ENCODE results near the gene OR2T33. TPM values are rescaled to one million over a fixed set of nuclear protein-coding genes. Genes with fewer than 3 reads are reported as not detected.

OR2T33 gene, protein sequence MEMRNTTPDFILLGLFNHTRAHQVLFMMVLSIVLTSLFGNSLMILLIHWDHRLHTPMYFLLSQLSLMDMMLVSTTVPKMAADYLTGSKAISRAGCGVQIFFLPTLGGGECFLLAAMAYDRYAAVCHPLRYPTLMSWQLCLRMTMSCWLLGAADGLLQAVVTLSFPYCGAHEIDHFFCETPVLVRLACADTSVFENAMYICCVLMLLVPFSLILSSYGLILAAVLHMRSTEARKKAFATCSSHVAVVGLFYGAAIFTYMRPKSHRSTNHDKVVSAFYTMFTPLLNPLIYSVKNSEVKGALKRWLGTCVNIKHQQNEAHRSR
- not detected in 2 replicates for total RNA-seq (2011; cell fraction: chromatin; rRNA removed; ENCODE audit: low replicate concordance)
- not detected in 2 replicates for total RNA-seq (2011; cell fraction: nucleolus; rRNA removed)
- total RNA-seq (2011; cell fraction: nucleoplasm; rRNA removed) = not detected in 2 replicates
- 0.20 and 0.41 TPM in 2 replicates for total RNA-seq (2014; rRNA removed)
- not detected in 2 replicates for total RNA-seq (2014; rRNA removed; fragmentation: Illumina TruSeq; extraction: Trizol)
- not detected in 2 replicates for total RNA-seq (2015; rRNA removed; fragmentation: Illumina TruSeq; extraction: Trizol)
- 0.27 TPM in 1 of 2 replicates, not detected in the other for total RNA-seq (2021)
- polyA plus RNA-seq (2011; rRNA removed) = 0.11 TPM in 1 of 2 replicates, not detected in the other
- 0.13 TPM in 1 of 2 replicates, not detected in the other for polyA plus RNA-seq (2011; cell fraction: cytosol; rRNA removed)
- 0.13 and 0.59 TPM in 2 replicates for polyA plus RNA-seq (2011; cell fraction: nucleus; rRNA removed)
- not detected in 2 replicates for polyA plus RNA-seq (2012)
- polyA plus RNA-seq (2014; fragmentation: Illumina TruSeq; extraction: Trizol) = not detected in 2 replicates
- under 1 TPM in 1 of 2 experiments, not detected in 1; 0.06 TPM for polyA plus RNA-seq (2014; fragmentation: Nextera tagmentation; extraction: Ambion mirVana)
- not detected in 2 replicates for polyA plus RNA-seq (2014; rRNA removed)
- polyA minus RNA-seq (2011; rRNA and poly(A)+ RNA removed) = 0.66 TPM in 1 of 2 replicates, not detected in the other
- not detected in 2 replicates for polyA minus RNA-seq (2011; cell fraction: cytosol; rRNA and poly(A)+ RNA removed)
- 1.3 TPM in 1 of 2 replicates, not detected in the other for polyA minus RNA-seq (2011; cell fraction: nucleus; rRNA and poly(A)+ RNA removed)
- Bru-seq, nascent RNA = not detected
- not detected for BruChase-seq, experiment 1, labeled RNA remaining after a 2-hour chase
- BruChase-seq, experiment 2, labeled RNA remaining after a 6-hour chase = not detected
- long read RNA-seq, experiment 1 = 0 reads
- long read RNA-seq, experiment 2 = 0 reads
- long read RNA-seq, experiment 3 = 0 reads

DNA sequence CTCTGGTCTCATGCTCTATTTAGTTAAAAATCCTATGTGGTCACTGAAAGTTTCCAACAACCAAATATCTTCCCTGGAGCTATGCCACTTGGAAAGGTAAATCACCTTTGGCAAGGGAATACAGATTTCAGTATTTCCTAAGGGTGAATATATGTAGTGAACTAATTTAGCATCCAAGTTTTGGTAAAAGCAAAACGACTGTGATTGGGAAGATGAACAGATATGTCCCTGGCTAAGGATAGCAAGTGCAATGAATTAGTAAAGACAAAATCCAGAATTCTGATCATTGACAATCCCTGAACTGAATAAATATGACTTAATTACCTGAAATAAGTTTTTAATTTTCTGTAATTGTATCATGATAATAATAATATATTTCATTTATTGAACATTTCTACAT is at the start of gene OR2T33:
Gene OR2T33, minus strand, starts transcription at position 101 of the 400 bp plus-strand sequence. CDS start 4,162 bp downstream, outside the sequence.
- Histone ChIP-seq H3K9ac (ENCODE audit: insufficient read depth in 1 of 2, low read depth in 2 of 2, low read length in 2 of 2) (no peak within 1 kb of the TSS), H2AFZ (ENCODE audit: low read depth, low read length) (no peak within 1 kb of the TSS), H3K27me3 (ENCODE audit: control insufficient read depth in 2 of 2, insufficient read depth in 2 of 2, low read length in 2 of 2) (no peaks in the 10 kb centered on the region), H4K20me1 (replicated peaks; ENCODE audit: control insufficient read depth, insufficient read depth, low read length) (no peaks in the 10 kb centered on the region), H3K79me2 (ENCODE audit: control insufficient read depth, insufficient read depth, low read length) (no peaks in the 10 kb centered on the region), H3K9me3 (replicated peaks; ENCODE audit: control insufficient read depth, insufficient read depth, low read depth, low read length) (peaks cover 4% of the 10 kb centered on the region; the same call in 1 of the 2 replicates), H3K4me2 (ENCODE audit: insufficient read depth, low read length) (no peak within 1 kb of the TSS), H3K27ac (ENCODE audit: extremely low read depth, low read depth, low read length) (no peak within 1 kb of the TSS), H3K4me3 (no peak within 1 kb of the TSS), H3K36me3 (ENCODE audit: control insufficient read depth, insufficient read depth, low read length) (no peaks in the 10 kb centered on the region), H3K4me1 (replicated peaks in 1 of 2; ENCODE audit: control insufficient read depth in 2 of 2, insufficient read depth in 2 of 2, low read length in 2 of 2) (no peaks in the 10 kb centered on the region), H3K9me1 (ENCODE audit: control insufficient read depth, insufficient read depth, low read length) (no peaks in the 10 kb centered on the region)
- in situ Hi-C loops (cut with MboI) (no loop called here), intact Hi-C loops (cut with micrococcal nuclease) (no loop called here)
- ChIA-PET POLR2A (no interaction called here), CTCF (ENCODE audit: low intra/inter-chr PET ratio) (no interaction called here)
- no TSS peak for BruUV-seq (replicated peaks)
- no peak for DNase-seq (ENCODE audit: extremely low read depth in 1 of 4, low spot score in 3 of 4)
- 0% methylated on average over 1 of the region's 1 CpG for WGBS (ENCODE audit: insufficient coverage, low coverage, missing lambda C conversion rate)
- no peak for FAIRE-seq
- ATAC-seq = no peak
- TF ChIP-seq, protein P1, sequence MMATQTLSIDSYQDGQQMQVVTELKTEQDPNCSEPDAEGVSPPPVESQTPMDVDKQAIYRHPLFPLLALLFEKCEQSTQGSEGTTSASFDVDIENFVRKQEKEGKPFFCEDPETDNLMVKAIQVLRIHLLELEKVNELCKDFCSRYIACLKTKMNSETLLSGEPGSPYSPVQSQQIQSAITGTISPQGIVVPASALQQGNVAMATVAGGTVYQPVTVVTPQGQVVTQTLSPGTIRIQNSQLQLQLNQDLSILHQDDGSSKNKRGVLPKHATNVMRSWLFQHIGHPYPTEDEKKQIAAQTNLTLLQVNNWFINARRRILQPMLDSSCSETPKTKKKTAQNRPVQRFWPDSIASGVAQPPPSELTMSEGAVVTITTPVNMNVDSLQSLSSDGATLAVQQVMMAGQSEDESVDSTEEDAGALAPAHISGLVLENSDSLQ (IDR thresholded peaks at IDR 0.05) = no peak
- no peak for TF ChIP-seq NCOA6 (IDR thresholded peaks at IDR 0.05)
- no peak for TF ChIP-seq SMARCE1 (IDR thresholded peaks at IDR 0.05)
- TF ChIP-seq ZNF24 (IDR thresholded peaks at IDR 0.05) = no peak
- TF ChIP-seq, protein P2, sequence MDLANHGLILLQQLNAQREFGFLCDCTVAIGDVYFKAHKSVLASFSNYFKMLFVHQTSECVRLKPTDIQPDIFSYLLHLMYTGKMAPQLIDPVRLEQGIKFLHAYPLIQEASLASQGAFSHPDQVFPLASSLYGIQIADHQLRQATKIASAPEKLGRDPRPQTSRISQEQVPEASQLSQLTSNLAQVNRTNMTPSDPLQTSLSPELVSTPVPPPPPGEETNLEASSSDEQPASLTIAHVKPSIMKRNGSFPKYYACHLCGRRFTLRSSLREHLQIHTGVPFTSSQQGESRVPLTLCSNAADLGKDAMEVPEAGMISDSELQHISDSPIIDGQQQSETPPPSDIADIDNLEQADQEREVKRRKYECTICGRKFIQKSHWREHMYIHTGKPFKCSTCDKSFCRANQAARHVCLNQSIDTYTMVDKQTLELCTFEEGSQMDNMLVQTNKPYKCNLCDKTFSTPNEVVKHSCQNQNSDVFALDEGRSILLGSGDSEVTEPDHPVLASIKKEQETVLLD (IDR thresholded peaks at IDR 0.05) = no peak
- TF ChIP-seq, protein P3, sequence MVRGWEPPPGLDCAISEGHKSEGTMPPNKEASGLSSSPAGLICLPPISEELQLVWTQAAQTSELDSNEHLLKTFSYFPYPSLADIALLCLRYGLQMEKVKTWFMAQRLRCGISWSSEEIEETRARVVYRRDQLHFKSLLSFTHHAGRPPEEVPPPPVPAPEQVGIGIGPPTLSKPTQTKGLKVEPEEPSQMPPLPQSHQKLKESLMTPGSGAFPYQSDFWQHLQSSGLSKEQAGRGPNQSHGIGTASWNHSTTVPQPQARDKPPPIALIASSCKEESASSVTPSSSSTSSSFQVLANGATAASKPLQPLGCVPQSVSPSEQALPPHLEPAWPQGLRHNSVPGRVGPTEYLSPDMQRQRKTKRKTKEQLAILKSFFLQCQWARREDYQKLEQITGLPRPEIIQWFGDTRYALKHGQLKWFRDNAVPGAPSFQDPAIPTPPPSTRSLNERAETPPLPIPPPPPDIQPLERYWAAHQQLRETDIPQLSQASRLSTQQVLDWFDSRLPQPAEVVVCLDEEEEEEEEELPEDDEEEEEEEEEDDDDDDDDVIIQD (CRISPR knock-in tag; IDR thresholded peaks at IDR 0.05) = no peak
- TF ChIP-seq, protein P4, sequence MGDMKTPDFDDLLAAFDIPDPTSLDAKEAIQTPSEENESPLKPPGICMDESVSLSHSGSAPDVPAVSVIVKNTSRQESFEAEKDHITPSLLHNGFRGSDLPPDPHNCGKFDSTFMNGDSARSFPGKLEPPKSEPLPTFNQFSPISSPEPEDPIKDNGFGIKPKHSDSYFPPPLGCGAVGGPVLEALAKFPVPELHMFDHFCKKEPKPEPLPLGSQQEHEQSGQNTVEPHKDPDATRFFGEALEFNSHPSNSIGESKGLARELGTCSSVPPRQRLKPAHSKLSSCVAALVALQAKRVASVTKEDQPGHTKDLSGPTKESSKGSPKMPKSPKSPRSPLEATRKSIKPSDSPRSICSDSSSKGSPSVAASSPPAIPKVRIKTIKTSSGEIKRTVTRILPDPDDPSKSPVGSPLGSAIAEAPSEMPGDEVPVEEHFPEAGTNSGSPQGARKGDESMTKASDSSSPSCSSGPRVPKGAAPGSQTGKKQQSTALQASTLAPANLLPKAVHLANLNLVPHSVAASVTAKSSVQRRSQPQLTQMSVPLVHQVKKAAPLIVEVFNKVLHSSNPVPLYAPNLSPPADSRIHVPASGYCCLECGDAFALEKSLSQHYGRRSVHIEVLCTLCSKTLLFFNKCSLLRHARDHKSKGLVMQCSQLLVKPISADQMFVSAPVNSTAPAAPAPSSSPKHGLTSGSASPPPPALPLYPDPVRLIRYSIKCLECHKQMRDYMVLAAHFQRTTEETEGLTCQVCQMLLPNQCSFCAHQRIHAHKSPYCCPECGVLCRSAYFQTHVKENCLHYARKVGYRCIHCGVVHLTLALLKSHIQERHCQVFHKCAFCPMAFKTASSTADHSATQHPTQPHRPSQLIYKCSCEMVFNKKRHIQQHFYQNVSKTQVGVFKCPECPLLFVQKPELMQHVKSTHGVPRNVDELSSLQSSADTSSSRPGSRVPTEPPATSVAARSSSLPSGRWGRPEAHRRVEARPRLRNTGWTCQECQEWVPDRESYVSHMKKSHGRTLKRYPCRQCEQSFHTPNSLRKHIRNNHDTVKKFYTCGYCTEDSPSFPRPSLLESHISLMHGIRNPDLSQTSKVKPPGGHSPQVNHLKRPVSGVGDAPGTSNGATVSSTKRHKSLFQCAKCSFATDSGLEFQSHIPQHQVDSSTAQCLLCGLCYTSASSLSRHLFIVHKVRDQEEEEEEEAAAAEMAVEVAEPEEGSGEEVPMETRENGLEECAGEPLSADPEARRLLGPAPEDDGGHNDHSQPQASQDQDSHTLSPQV (IDR thresholded peaks at IDR 0.05) = no peak
- TF ChIP-seq, protein P5, sequence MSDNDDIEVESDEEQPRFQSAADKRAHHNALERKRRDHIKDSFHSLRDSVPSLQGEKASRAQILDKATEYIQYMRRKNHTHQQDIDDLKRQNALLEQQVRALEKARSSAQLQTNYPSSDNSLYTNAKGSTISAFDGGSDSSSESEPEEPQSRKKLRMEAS (CRISPR knock-in tag; IDR thresholded peaks at IDR 0.05) = no peak

Data from K562 (cell line).